H1 (cell line): ENCODE data around the gene CLDN16. TPM values are rescaled to one million over a fixed set of nuclear protein-coding genes. Genes with fewer than 3 reads are reported as not detected.

ENCODE experiments used
- CTCF ChIA-PET: fragments of 300-600 bp; sonication (Branson Sonifier 250); formaldehyde crosslinking; loops from one replicate; lab custom pipeline; 2021; ENCODE audit not compliant: partially characterized antibody; lab: Charles Lee
- POLR2A ChIA-PET: fragments of 300-600 bp; sonication (Branson Sonifier 250); formaldehyde crosslinking; loops from one replicate; lab custom pipeline; 2021; ENCODE audit warnings: inconsistent platforms; ENCODE audit not compliant: partially characterized antibody; lab: Charles Lee
- DNase-seq, 2 experiments: peaks; one replicate each; pipeline versions ENCODE4 v3.0.0 to v3.0.0-alpha.2; 2010 to 2022; ENCODE audit warnings: low spot score in 2 of 2, low read depth in 1 of 2, mixed read lengths in 1 of 2
- FAIRE-seq: peaks from 2 replicates; lab custom pipeline; 2011; peaks lifted over from hg19 to GRCh38; lab: Jason Lieb, UNC
- H2AFZ ChIP-seq: 2 replicates; pipeline ENCODE4 v1.8.1; 2012; ENCODE audit warnings: low read length, inconsistent platforms
- H2AK5ac ChIP-seq: 2 replicates; pipeline ENCODE4 v1.6.1; 2013; ENCODE audit warnings: low read depth, low read length
- H2BK120ac ChIP-seq: replicated peaks from 2 replicates; pipeline ENCODE3; 2013; ENCODE audit warnings: low read depth, low read length, inconsistent platforms
- H2BK12ac ChIP-seq: 2 replicates; pipeline ENCODE4 v1.6.1; 2013; ENCODE audit warnings: low read depth, low read length
- H2BK15ac ChIP-seq: 2 replicates; pipeline ENCODE4 v1.6.1; 2013; ENCODE audit warnings: low read length
- H2BK20ac ChIP-seq: 2 replicates; pipeline ENCODE4 v1.6.1; 2013; ENCODE audit warnings: low read length
- H2BK5ac ChIP-seq: 2 replicates; pipeline ENCODE4 v1.6.1; 2013; ENCODE audit warnings: low read depth, low read length
- H3K14ac ChIP-seq: 2 replicates; pipeline ENCODE4 v1.6.1; 2013; ENCODE audit warnings: inconsistent platforms; ENCODE audit not compliant: insufficient read length
- H3K18ac ChIP-seq: 2 replicates; pipeline ENCODE4 v1.6.1; 2013; ENCODE audit warnings: low read length; ENCODE audit errors: extremely low read depth
- H3K23ac ChIP-seq: 2 replicates; pipeline ENCODE4 v1.6.1; 2013; ENCODE audit warnings: inconsistent platforms; ENCODE audit not compliant: insufficient read length
- H3K23me2 ChIP-seq: 2 replicates; pipeline ENCODE4 v1.6.1; 2013; ENCODE audit warnings: low read depth, low read length
- H3K27ac ChIP-seq: 2 replicates; pipeline ENCODE4 v1.6.1; 2011; ENCODE audit warnings: low read depth, low read length, inconsistent platforms
- H3K27me3 ChIP-seq, 4 experiments: replicated peaks in 1 of 4; 1 replicate in 1 of 4; 2 replicates in 3 of 4; pipeline versions ENCODE4 v1.6.1 to v1.8.1; 2011 to 2013; ENCODE audit warnings: low read length in 3 of 4, mild to moderate bottlenecking in 3 of 4, inconsistent platforms in 2 of 4, mixed read lengths in 2 of 4, moderate library complexity in 1 of 4; ENCODE audit not compliant: control insufficient read depth in 3 of 4, insufficient read depth in 3 of 4; ENCODE audit errors: extremely low read depth in 1 of 4
- H3K36me3 ChIP-seq, 4 experiments: 2 replicates each; pipeline versions ENCODE4 v1.6.1 to v1.8.1; 2011 to 2013; ENCODE audit warnings: mild to moderate bottlenecking in 4 of 4, low read length in 3 of 4, moderate library complexity in 2 of 4, control low read depth in 1 of 4, inconsistent platforms in 1 of 4; ENCODE audit not compliant: insufficient read depth in 4 of 4, control insufficient read depth in 2 of 4
- H3K4ac ChIP-seq: replicated peaks from 2 replicates; pipeline ENCODE3; 2013; ENCODE audit warnings: low read length, low read depth, mixed read lengths, inconsistent platforms; ENCODE audit not compliant: insufficient read length
- H3K4me1 ChIP-seq, 4 experiments: replicated peaks in 1 of 4; 1 replicate in 1 of 4; 2 replicates in 3 of 4; pipeline versions ENCODE4 v1.6.1 to v1.8.1; 2011 to 2013; ENCODE audit warnings: low read length in 3 of 4, inconsistent platforms in 2 of 4, mixed read lengths in 1 of 4; ENCODE audit not compliant: insufficient read depth in 4 of 4, control insufficient read depth in 3 of 4
- H3K4me2 ChIP-seq, 2 experiments: 2 replicates each; pipeline versions ENCODE4 v1.6.1 to v1.8.1; 2011 to 2013; ENCODE audit warnings: low read depth in 2 of 2, low read length in 2 of 2, control low read depth in 1 of 2, inconsistent platforms in 1 of 2, mild to moderate bottlenecking in 1 of 2; ENCODE audit not compliant: insufficient read depth in 1 of 2
- H3K4me3 ChIP-seq, 4 experiments: fragments of 200-600, 300-600 bp in 1 of 4; sonication (generic), shearing (Covaris generic), sonication (Bioruptor Twin) in 1 of 4; 2 replicates each; pipeline versions ENCODE4 v1.5.1 to v1.8.1; 2011 to 2016; ENCODE audit warnings: low read length in 4 of 4, low read depth in 3 of 4, control low read depth in 2 of 4, inconsistent platforms in 2 of 4, mild to moderate bottlenecking in 2 of 4, mixed read lengths in 1 of 4, moderate library complexity in 1 of 4; ENCODE audit not compliant: insufficient read depth in 2 of 4; ENCODE audit errors: extremely low read depth in 1 of 4
- H3K56ac ChIP-seq: replicated peaks from 2 replicates; pipeline ENCODE3; 2013; ENCODE audit warnings: low read depth, mild to moderate bottlenecking, mixed read lengths, low read length, inconsistent platforms; ENCODE audit not compliant: insufficient read length
- H3K79me1 ChIP-seq: 2 replicates; pipeline ENCODE4 v1.6.1; 2013; ENCODE audit warnings: low read depth, low read length, control low read depth
- H3K79me2 ChIP-seq, 2 experiments: 2 replicates each; pipeline versions ENCODE4 v1.6.1 to v1.8.1; 2012 to 2013; ENCODE audit warnings: low read length in 2 of 2, mild to moderate bottlenecking in 2 of 2, inconsistent platforms in 1 of 2; ENCODE audit not compliant: insufficient read depth in 2 of 2, control insufficient read depth in 1 of 2
- H3K9ac ChIP-seq, 4 experiments: replicated peaks in 1 of 4; 1 replicate in 1 of 4; 2 replicates in 3 of 4; pipeline versions ENCODE4 v1.6.1 to v1.8.1; 2011 to 2013; ENCODE audit warnings: low read depth in 3 of 4, low read length in 3 of 4, control low read depth in 2 of 4, mild to moderate bottlenecking in 2 of 4, moderate library complexity in 2 of 4, inconsistent platforms in 1 of 4; ENCODE audit errors: extremely low read depth in 1 of 4
- H3K9me3 ChIP-seq, 2 experiments: 2 replicates each; pipeline versions ENCODE4 v1.6.1 to v1.8.1; 2012 to 2013; ENCODE audit warnings: mild to moderate bottlenecking in 2 of 2, moderate library complexity in 2 of 2, control low read depth in 1 of 2, inconsistent platforms in 1 of 2, low read depth in 1 of 2, low read length in 1 of 2, mixed read lengths in 1 of 2; ENCODE audit not compliant: insufficient read depth in 2 of 2
- H4K20me1 ChIP-seq, 2 experiments: replicated peaks in 1 of 2; 2 replicates each; pipeline versions ENCODE3 to v1.8.1; 2011 to 2013; ENCODE audit warnings: inconsistent platforms in 2 of 2, low read length in 2 of 2, mild to moderate bottlenecking in 1 of 2; ENCODE audit not compliant: insufficient read depth in 2 of 2, control insufficient read depth in 1 of 2
- H4K5ac ChIP-seq: 2 replicates; pipeline ENCODE4 v1.6.1; 2013; ENCODE audit warnings: low read length, low read depth, mixed read lengths, inconsistent platforms; ENCODE audit not compliant: insufficient read length
- H4K8ac ChIP-seq: 2 replicates; pipeline ENCODE4 v1.8.0; 2013; ENCODE audit warnings: mild to moderate bottlenecking, moderate library complexity, low read length, inconsistent platforms; ENCODE audit not compliant: insufficient read depth; ENCODE audit errors: extremely low read depth
- H4K91ac ChIP-seq: replicated peaks from 2 replicates; pipeline ENCODE3; 2013; ENCODE audit warnings: low read length, mixed read lengths, inconsistent platforms; ENCODE audit not compliant: insufficient read length
- BCL11A ChIP-seq, 2 experiments: IDR thresholded peaks; one replicate each; pipeline ENCODE4 v1.6.1; 2011; ENCODE audit warnings: low read depth in 2 of 2, low read length in 2 of 2, mild to moderate bottlenecking in 2 of 2
- BRCA1 ChIP-seq: IDR thresholded peaks from 2 replicates; pipeline ENCODE4 v1.6.1; 2012; ENCODE audit warnings: low read depth, low read length, improper control_type of control experiment
- CBX8 ChIP-seq: fragments of 300-800, 300-1000 bp; sonication (generic); IDR thresholded peaks from 2 replicates; pipeline ENCODE4 v1.7.1; 2016; ENCODE audit warnings: low read depth, low read length, borderline replicate concordance
- CEBPB ChIP-seq: IDR thresholded peaks from 2 replicates; pipeline ENCODE4 v1.6.1; 2012; ENCODE audit warnings: low read depth, low read length
- HDAC6 ChIP-seq: IDR thresholded peaks from one replicate; pipeline ENCODE4 v1.7.1; 2012; ENCODE audit warnings: low read depth, mild to moderate bottlenecking, inconsistent platforms, low read length, moderate library complexity
- KDM5A ChIP-seq: fragments of 200-600 bp; IDR thresholded peaks from 2 replicates; pipeline ENCODE4 v1.7.1; 2012; ENCODE audit warnings: mild to moderate bottlenecking, low read length, inconsistent platforms, mixed read lengths
- NRF1 ChIP-seq: IDR thresholded peaks from 2 replicates; pipeline ENCODE4 v1.6.1; 2011; ENCODE audit warnings: mild to moderate bottlenecking, low read depth, low read length, improper control_type of control experiment
- RFX5 ChIP-seq: IDR thresholded peaks from 2 replicates; pipeline ENCODE4 v1.6.1; 2011; ENCODE audit warnings: low read depth, low read length, improper control_type of control experiment, borderline replicate concordance
- SAP30 ChIP-seq: fragments of 300-600 bp; sonication (generic); IDR thresholded peaks from 2 replicates; pipeline ENCODE4 v1.7.1; 2012; ENCODE audit warnings: low read length, moderate library complexity, mild to moderate bottlenecking, inconsistent platforms; ENCODE audit not compliant: insufficient read depth, insufficient replicate concordance
- SIN3A ChIP-seq, 2 experiments: IDR thresholded peaks in 1 of 2; conservative IDR thresholded peaks in 1 of 2; 2 replicates each; pipeline ENCODE4 v1.6.1; 2011 to 2012; ENCODE audit warnings: low read length in 2 of 2, improper control_type of control experiment in 1 of 2, low read depth in 1 of 2, mild to moderate bottlenecking in 1 of 2
- SP1 ChIP-seq: IDR thresholded peaks from 2 replicates; pipeline ENCODE4 v1.6.1; 2011; ENCODE audit warnings: low read depth, low read length
- SP2 ChIP-seq: IDR thresholded peaks from 2 replicates; pipeline ENCODE4 v1.6.1; 2012; ENCODE audit warnings: mild to moderate bottlenecking, low read length, inconsistent platforms
- SP4 ChIP-seq: IDR thresholded peaks from 2 replicates; pipeline ENCODE4 v1.6.1; 2012; ENCODE audit warnings: low read length, inconsistent platforms
- TAF1 ChIP-seq: IDR thresholded peaks from 2 replicates; pipeline ENCODE4 v1.6.1; 2011; ENCODE audit warnings: mild to moderate bottlenecking, low read depth, low read length
- TBP ChIP-seq: IDR thresholded peaks from 2 replicates; pipeline ENCODE4 v1.6.1; 2011; ENCODE audit warnings: low read depth, low read length, improper control_type of control experiment
- WGBS, 2 experiments: shearing (Covaris generic) in 1 of 2; methylation state at CpG; one replicate each; pipeline versions ENCODE4 v1.1.6 to v1.1.7; 2013 to 2015; ENCODE audit warnings: low lambda C conversion rate in 2 of 2, mixed read lengths in 2 of 2, inconsistent platforms in 1 of 2, low coverage in 1 of 2, missing lambda C conversion rate in 1 of 2; ENCODE audit not compliant: insufficient replicate concordance in 2 of 2, insufficient coverage in 1 of 2, insufficient read length in 1 of 2; ENCODE audit errors: extremely low coverage in 1 of 2, missing lambda C conversion rate in 1 of 2; 5-methylcytosine and 5-hydroxymethylcytosine counted together
- polyA plus RNA-seq, 7 experiments: library from polyadenylated mRNA; depleted of rRNA in 3 of 7; stranded (reverse) in 5 of 7; unstranded in 2 of 7; fragments of >200 nt in 5 of 7; fragments of 200-250 nt in 2 of 7; gene quantifications; 1 replicate in 5 of 7; 2 replicates in 1 of 7; 4 replicates in 1 of 7; pipeline versions ENCODE4 v1.2.1 to v1.2.3, GENCODE V29; 2011 to 2013; ENCODE audit warnings: missing spikeins in 2 of 7, mixed read lengths in 2 of 7
- total RNA-seq: library from RNA; stranded (reverse); fragmentation: NEBNext Ultra II Directional; extraction: Animal tissue kit (Norgen Biotek cat#: 25700); gene quantifications from 2 replicates; pipeline ENCODE4 v1.2.1, GENCODE V29; 2021

Gene CLDN16
- total and polyA plus RNA-seq, 2 of the 8 experiments (the other 6 are each of a cell fraction or from before 2014, with no cell fraction given): not detected

DNA sequence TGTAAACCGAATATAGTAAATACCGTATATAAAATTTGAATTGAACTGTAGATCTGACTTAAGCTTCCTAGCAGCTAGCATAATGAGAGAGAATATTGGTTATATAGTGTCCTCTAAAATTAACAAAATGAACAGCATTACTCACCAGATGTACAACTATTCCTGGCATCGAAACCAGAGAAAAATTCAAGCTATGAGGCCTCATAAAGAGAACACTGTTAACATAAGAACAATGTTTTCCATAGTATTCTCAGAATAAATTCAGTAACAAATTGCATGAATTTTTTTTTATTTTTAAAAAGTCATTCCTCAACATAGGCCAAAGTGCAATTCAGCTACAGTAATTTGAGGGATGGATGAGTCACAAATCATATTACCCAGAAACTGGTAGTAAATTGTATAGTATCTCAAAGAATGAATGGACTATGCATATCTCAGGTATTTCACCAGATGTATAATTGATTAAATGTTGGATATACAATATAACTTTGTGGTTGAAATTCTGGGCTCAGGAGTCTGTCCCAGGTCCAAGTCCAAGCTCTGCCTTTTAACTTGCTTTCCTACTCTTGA, 56.7 kb downstream of the CLDN16 start:
- Histone ChIP-seq H3K36me3 (no peaks in the 10 kb centered on the region), H3K4ac (no peak overlapping the region), H3K9me3 (no peaks in the 10 kb centered on the region), H2BK15ac (no peak overlapping the region), H3K18ac (no peak overlapping the region), H3K4me2 (no peak overlapping the region), H3K23ac (no peak overlapping the region), H2AK5ac (no peak overlapping the region), H4K8ac (no peak overlapping the region), H3K27ac (no peak overlapping the region), H3K4me3 (no peak overlapping the region), H2AFZ (no peak overlapping the region), H3K4me1 (no peaks in the 10 kb centered on the region), H3K23me2 (no peaks in the 10 kb centered on the region), H3K56ac (no peak overlapping the region), H2BK5ac (no peak overlapping the region), H3K27me3 (no peaks in the 10 kb centered on the region), H2BK20ac (no peak overlapping the region), H4K20me1 (no peaks in the 10 kb centered on the region), H3K79me2 (no peaks in the 10 kb centered on the region), H3K79me1 (no peaks in the 10 kb centered on the region), H4K91ac (no peak overlapping the region), H2BK12ac (no peak overlapping the region), H2BK120ac (no peak overlapping the region), H4K5ac (no peak overlapping the region), H3K14ac (no peak overlapping the region), H3K9ac (no peak overlapping the region)
- DNase-seq (no peak), FAIRE-seq (no peak)
- whole genome bisulfite sequencing, 2 experiments: 88% methylated on average over 3 of the region's 3 CpGs; no CpG with 5 or more reads in 1 of the 2 experiments
- CTCF ChIA-PET: interaction anchor here (0.6 to 4.0 kb wide), 10 partner anchors 19 to 1049 kb away, joined by 3 to 18 read pairs (median 3); partner anchors contain the start of gene IL1RAP
- POLR2A ChIA-PET: no interaction called here
- TF ChIP-seq TAF1 (no peak), SP1 (no peak), CEBPB (no peak), TBP (no peak), SP2 (no peak), HDAC6 (no peak), SP4 (no peak), BRCA1 (no peak), RFX5 (no peak), CBX8 (no peak), BCL11A (IDR thresholded peaks at IDR 0.05; ENCODE audit: low read depth in 2 of 2, low read length in 2 of 2) (no peak), SAP30 (no peak), NRF1 (no peak), KDM5A (no peak), SIN3A (conservative IDR thresholded peaks at IDR 0.05 in 1 of 2, IDR thresholded peaks at IDR 0.05 in 1 of 2; ENCODE audit: low read depth in 1 of 2, low read length in 2 of 2) (no peak)
